ENCODE measurements around the gene TRIM3. TPM values are rescaled to one million over a fixed set of nuclear protein-coding genes. Genes with fewer than 3 reads are reported as not detected.

Gene TRIM3
- total and polyA plus RNA-seq, 2 of the 8 experiments (the other 6 are each of a cell fraction or from before 2014, with no cell fraction given): 10.7 to 14.3 TPM

GRCh38 chr11:6457581-6458320 is 16.0 kb downstream of the TRIM3 start (continued):
- TF ChIP-seq CHD7 (IDR thresholded peaks at IDR 0.05; ENCODE audit: insufficient replicate concordance, low read length) (no peak), BACH1 (IDR thresholded peaks at IDR 0.05; ENCODE audit: low read length) (no peak), ASH2L (IDR thresholded peaks at IDR 0.05; ENCODE audit: low read length) (no peak), CHD1 (IDR thresholded peaks at IDR 0.05; ENCODE audit: low read depth, low read length) (no peak), RBBP5 (IDR thresholded peaks at IDR 0.05; ENCODE audit: borderline replicate concordance, low read depth, low read length) (no peak), SAP30 (IDR thresholded peaks at IDR 0.05; ENCODE audit: insufficient read depth, insufficient replicate concordance, low read length) (no peak), CREB1 (IDR thresholded peaks at IDR 0.05) (no peak)

Measured in H1 (cell line).